ENCODE results near the gene FFAR4.

Gene FFAR4

DNA sequence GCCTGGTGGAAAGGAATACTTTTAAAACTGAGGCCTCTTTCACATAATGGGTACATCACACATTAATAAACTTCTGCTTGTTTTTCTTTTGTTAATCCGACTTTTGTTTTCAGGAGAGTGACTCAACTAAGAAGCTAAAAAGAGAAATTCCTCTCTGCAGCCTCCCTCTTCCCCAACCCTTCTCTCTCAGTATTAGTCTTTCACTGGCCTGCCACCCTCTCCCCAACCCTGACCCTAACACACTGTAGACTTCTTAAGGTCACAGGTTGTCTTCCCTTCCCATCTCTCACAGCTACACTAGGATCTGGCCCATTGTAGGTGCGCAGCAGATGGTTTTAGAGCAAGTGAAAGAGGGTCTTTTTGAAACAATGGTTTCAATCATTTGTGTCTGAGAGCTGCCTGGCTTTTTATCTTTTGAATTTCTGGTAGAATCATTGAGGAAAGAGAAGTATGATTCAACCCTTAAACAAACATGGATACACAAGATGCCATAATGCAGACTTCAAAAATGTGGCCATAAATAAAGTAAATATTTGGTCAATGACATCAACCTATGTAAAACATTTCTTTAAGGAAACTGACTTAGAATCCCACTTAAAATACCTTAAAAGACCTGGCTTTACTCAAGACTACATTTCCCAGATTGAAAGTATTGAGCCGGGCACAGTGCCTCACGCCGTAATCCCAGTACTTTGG, 17.9 kb upstream of the FFAR4 start:
- DNase-seq (ENCODE audit: insufficient read length, low spot score): no peak
- no peak for FAIRE-seq
- TF ChIP-seq, protein P1, sequence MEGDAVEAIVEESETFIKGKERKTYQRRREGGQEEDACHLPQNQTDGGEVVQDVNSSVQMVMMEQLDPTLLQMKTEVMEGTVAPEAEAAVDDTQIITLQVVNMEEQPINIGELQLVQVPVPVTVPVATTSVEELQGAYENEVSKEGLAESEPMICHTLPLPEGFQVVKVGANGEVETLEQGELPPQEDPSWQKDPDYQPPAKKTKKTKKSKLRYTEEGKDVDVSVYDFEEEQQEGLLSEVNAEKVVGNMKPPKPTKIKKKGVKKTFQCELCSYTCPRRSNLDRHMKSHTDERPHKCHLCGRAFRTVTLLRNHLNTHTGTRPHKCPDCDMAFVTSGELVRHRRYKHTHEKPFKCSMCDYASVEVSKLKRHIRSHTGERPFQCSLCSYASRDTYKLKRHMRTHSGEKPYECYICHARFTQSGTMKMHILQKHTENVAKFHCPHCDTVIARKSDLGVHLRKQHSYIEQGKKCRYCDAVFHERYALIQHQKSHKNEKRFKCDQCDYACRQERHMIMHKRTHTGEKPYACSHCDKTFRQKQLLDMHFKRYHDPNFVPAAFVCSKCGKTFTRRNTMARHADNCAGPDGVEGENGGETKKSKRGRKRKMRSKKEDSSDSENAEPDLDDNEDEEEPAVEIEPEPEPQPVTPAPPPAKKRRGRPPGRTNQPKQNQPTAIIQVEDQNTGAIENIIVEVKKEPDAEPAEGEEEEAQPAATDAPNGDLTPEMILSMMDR (IDR thresholded peaks at IDR 0.05; ENCODE audit: insufficient read depth, missing control alignments): no peak

DNA sequence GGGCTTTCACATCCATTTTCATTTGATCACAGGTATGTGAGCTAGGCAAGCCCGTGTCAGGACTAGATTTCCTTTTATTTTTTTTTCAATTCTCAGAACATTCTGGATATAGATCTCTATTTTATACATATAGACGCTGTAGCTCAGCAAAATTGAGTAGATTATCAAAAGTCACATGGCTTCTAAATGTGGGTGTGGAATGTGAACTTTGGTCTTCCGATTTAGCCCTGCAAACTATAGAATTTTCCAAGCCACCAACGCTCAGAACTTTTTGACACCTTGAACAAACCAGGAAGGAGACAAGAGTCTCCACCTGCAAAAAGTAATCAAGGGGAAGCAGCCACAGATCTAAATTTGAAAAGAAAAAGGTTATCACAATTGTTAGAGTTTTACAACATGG, 15.9 kb upstream of the FFAR4 start:
- no peak for FAIRE-seq

DNA sequence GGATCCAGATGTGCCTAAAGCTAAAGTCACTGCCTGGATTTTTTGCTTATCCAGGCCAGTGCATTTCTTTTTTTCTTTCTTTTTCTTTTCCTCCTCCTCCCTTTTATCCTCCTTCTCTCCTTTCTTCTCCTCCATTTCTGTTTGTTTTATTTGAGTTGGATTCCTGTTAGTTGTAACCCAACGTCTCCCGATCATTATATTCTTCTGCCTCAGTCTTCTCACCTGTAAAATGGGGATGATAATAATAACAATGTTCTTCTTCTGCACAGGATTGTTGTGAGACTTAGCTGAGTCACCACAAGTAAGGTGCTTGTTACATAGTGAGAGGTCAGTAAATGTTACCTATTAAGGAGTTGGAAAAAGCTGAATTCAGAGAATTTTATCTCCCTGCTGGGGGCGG, 13.7 kb upstream of the FFAR4 start:
- DNase-seq (ENCODE audit: insufficient read length, low spot score) (no peak), FAIRE-seq (no peak)
- TF ChIP-seq, protein P1 (IDR thresholded peaks at IDR 0.05; ENCODE audit: insufficient read depth, missing control alignments): no peak

More for the DNA sequence above, 15.9 kb upstream of the FFAR4 start:
- TF ChIP-seq, protein P1 (IDR thresholded peaks at IDR 0.05; ENCODE audit: insufficient read depth, missing control alignments): no peak
- DNase-seq (ENCODE audit: insufficient read length, low spot score): no peak

DNA sequence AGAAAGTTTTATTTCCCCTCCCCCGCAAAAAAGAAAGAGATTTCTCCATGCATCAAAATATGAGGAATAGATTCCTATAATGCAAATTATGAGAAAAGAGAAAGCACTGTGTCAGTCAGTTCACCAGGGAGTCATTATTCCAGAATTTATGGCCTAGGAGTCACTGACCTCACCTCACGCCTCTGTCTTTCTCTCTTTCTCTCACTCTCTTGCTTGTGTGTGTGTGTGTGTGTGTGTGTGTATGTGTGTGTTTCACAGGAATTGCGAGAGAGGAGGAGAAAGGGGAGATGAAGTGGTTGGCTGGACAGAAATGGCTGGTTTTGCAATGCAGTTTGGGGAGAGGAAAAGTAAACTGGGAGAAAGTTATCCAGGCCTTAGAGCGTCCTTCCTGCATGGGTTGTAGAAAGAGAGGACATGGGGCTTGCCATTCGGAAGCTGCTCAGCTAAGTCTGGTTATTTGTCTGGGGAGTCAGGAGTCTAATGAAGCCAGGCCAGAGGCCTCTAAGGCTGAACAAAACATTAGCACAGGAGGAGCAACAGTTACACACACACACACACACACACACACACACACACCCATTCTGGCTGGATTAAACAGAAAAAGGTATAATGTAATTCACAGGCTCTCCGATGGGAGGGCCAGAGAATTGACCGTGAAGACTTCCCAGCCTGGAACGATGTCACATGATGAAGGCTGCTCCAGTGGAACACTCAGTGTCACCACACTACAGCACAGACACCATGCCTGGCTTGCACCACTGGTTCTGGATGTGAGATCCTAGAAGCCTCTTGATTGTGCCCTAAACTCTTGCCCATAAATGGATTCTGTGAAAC, 12.8 kb upstream of the FFAR4 start:
- FAIRE-seq (no peak), DNase-seq (ENCODE audit: insufficient read length, low spot score) (no peak)
- TF ChIP-seq, protein P1 (IDR thresholded peaks at IDR 0.05; ENCODE audit: insufficient read depth, missing control alignments): no peak

DNA sequence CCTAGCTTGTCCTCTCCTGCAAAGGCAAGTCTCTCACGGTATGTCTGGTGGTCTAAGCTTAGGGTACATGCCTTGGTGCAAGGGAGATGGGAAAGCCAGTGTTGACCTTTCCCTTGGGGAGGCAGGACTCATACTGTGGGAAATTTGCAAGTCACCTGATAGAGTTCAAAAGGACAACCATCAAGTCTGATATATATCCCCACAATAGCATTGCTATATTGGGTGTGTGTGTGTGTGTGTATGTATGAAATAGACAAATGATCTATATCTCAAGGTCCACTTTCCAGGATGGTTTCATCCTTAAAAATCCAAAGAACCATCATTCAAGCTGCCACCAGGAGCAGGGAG, 12.2 kb upstream of the FFAR4 start:
- no peak for FAIRE-seq
- DNase-seq (ENCODE audit: insufficient read length, low spot score): no peak
- TF ChIP-seq, protein P1 (IDR thresholded peaks at IDR 0.05; ENCODE audit: insufficient read depth, missing control alignments): no peak

DNA sequence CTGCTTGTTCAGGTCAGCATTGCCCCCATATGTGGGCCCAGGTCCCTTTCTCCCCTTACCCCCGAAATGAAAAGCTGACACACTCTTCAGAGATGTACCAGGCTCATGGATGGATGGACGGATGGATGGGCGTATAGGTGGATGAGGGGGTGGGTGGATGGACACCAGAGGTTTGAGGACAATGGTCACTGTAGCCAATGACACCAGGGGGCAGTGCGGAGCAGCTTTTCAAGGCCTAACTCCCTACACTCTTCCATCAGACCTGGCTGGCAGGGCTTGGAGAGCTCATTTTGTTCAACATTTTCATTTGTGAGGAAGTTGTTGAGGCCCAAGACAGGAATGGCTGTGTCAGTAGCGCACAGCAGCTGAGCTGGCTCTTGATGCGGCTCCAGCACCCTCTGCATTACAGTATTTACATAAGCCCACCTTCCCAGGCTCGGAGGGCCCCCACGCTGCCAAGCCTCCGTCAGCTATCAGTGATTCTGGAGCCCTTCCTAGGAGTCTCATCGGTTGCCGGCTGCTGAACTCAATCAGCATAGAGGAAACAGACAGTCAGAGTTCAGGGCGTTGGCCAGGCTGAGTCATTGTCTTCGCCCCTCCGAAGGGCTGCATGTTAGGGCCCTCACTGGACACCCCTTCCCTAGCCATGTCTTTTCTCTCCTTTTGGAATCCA, 11.6 kb upstream of the FFAR4 start:
- DNase-seq (ENCODE audit: insufficient read length, low spot score) (peak; percentile 39), FAIRE-seq (no peak)
- TF ChIP-seq, protein P1 (IDR thresholded peaks at IDR 0.05; ENCODE audit: insufficient read depth, missing control alignments): peak; percentile 60
